HUES6 (cell line): ENCODE results near the gene PLA2G4F.

Experiments used
- H3K27ac ChIP-seq: 2 replicates; pipeline ENCODE4 v1.7.0; 2013; ENCODE audit warnings: low read depth, mild to moderate bottlenecking, low read length, inconsistent platforms
- H3K27me3 ChIP-seq: 2 replicates; pipeline ENCODE4 v1.6.1; 2013; ENCODE audit warnings: low read length; ENCODE audit not compliant: control insufficient read depth, insufficient read depth
- H3K36me3 ChIP-seq: 2 replicates; pipeline ENCODE4 v1.6.1; 2013; ENCODE audit warnings: low read length; ENCODE audit not compliant: control insufficient read depth, insufficient read depth
- H3K4me1 ChIP-seq: 2 replicates; pipeline ENCODE4 v1.6.1; 2013; ENCODE audit warnings: low read length; ENCODE audit not compliant: control insufficient read depth, insufficient read depth
- H3K4me3 ChIP-seq: 2 replicates; pipeline ENCODE4 v1.5.1; 2013; ENCODE audit warnings: low read depth, low read length
- H3K9ac ChIP-seq: one replicate; pipeline ENCODE4 v1.6.1; 2013; ENCODE audit warnings: mild to moderate bottlenecking, low read length
- H3K9me3 ChIP-seq: 2 replicates; pipeline ENCODE4 v1.6.1; 2013; ENCODE audit warnings: low read depth, low read length; ENCODE audit not compliant: control insufficient read depth, insufficient read depth

PLA2G4F gene

DNA sequence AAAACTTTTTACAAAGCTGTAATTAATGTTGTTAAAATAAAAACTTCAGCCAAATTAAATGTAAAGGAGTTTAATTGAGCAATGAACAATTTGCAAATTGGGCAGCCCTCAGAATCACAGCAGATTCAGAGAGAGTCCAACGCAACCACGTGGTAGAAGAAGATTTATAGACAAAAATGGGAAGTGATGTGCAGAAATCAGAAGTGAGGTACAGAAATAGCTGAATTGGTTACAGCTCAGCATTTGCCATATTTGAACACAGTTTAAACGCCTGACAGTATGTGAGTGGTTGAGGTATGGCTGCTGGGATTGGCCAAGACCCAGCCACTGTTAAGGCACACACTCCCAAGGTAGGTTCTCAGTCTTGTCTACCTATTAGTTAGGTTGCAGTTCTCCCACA, 47.6 kb downstream of the PLA2G4F start:
- no peak overlapping the region for H3K4me3 ChIP-seq
- H3K9me3 ChIP-seq, result 0 out of 2 replicates have a peak, but pooled peaks cover 5% of the 10 kb centered on the region
- H3K4me1 ChIP-seq, result no peaks in the 10 kb centered on the region
- no peaks in the 10 kb centered on the region for H3K36me3 ChIP-seq
- H3K9ac ChIP-seq, result no peak overlapping the region
- no peak overlapping the region for H3K27ac ChIP-seq
- H3K27me3 ChIP-seq, result no peaks in the 10 kb centered on the region

DNA sequence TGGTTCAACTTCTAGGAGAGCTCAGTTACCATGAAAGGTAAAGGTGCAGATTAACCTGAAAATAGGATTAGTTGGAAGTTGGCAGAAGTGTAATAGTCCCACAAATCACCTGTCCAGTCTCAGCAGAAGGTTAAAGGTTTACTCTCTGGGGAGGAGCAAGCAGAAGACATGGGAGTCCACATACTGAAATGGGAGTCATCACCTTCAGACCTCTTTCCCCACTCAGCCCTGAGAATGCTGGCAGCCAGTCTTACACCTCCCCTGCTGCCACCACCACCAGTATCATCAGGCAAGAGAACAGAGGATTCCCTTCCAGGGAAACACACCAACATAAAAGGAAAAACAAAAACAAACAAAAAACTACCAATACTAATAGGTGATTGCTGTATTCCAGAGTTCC, 48.2 kb downstream of the PLA2G4F start:
- H3K4me3 ChIP-seq, result no peak overlapping the region
- 0 out of 2 replicates have a peak, but pooled peaks cover 5% of the 10 kb centered on the region for H3K9me3 ChIP-seq
- H3K27ac ChIP-seq, result no peak overlapping the region
- H3K4me1 ChIP-seq, result no peaks in the 10 kb centered on the region
- no peaks in the 10 kb centered on the region for H3K36me3 ChIP-seq
- H3K27me3 ChIP-seq, result no peaks in the 10 kb centered on the region
- H3K9ac ChIP-seq, result no peak overlapping the region

DNA sequence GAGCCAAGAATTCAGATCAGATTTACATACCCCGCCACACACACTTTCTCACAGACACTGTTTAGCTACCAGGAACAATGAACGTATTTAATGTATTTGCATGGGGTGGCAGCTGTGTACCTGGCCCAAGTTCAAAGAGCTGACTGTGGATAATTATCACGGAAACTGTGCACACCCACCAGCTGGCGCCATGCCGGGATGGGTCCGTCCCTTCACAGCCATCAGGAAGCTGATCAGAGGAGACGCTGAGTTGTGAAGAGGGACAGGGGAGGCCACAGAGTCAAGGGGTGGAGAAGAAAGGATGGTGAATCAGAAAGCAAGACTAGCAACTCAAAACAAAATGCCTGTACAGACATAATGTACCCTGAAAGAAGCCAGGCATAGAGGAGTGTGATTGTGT, 49.0 kb downstream of the PLA2G4F start:
- Histone ChIP-seq H3K36me3 (no peaks in the 10 kb centered on the region), H3K27ac (no peak overlapping the region), H3K4me1 (no peaks in the 10 kb centered on the region), H3K27me3 (no peaks in the 10 kb centered on the region), H3K4me3 (no peak overlapping the region), H3K9ac (no peak overlapping the region), H3K9me3 (0 out of 2 replicates have a peak, but pooled peaks cover 5% of the 10 kb centered on the region)

DNA sequence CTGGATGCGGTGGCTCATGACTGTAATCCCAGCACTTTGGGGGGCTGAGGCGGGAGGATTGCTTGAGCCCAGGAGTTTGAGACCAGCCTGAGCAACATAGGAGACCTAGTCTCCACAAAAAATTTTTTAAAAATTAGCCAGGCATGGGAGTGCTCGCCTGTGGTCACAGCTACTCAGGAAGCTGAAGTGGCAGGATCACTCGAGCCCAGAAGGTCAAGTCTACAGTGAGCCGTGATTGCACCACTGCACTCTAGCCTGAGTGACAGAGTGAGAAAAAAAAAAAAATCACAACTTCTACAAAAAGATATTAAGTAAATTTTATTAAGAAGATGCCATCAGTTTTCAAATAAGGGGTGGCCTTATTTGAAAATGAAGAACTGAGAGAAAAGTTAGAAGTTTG, 50.1 kb downstream of the PLA2G4F start:
- Histone ChIP-seq H3K27me3 (no peaks in the 10 kb centered on the region), H3K36me3 (no peaks in the 10 kb centered on the region), H3K4me1 (no peaks in the 10 kb centered on the region), H3K4me3 (no peak overlapping the region), H3K9ac (no peak overlapping the region), H3K27ac (no peak overlapping the region), H3K9me3 (0 out of 2 replicates have a peak, but pooled peaks cover 5% of the 10 kb centered on the region)

DNA sequence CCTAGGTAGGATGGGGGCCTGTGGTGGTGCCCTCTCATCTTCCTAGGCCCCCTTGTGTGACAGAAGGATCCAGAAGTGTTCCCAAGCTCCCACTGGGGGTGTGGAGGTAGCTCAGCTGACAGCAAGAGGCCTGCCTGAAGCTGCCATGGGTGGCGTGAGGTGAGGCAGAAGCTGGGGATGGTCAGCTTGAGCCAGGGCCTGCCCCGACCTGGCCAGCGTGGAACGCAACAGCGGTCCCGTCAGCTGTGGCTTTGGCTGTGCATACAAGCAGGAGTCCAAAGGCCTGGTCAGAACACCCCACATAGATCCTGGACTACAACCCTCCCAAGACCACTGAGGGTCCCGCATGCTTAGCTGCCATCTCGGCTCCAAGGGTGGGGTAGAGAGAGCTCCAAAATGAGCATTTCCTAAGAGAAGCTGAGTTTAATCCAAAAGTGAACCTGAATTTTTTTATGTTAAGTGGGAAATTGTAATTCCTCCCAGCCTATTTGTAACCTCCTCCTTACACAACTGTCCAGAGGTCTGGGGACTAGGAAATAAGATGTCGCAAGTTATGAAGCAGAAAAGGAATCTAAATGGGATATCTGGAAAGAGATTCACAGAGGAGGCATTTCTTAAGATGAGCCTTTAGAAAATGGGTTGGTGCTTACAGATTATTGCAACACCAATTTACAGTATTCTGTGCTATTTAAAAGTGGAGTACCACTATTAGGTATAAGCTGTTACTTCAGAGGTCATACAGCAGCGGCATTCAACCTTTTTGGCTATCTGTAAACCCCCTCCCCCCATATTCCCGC, 52.1 kb downstream of the PLA2G4F start:
- Histone ChIP-seq H3K9me3 (0 out of 2 replicates have a peak, but pooled peaks cover 5% of the 10 kb centered on the region), H3K27me3 (no peaks in the 10 kb centered on the region), H3K9ac (no peak overlapping the region), H3K27ac (no peak overlapping the region), H3K4me1 (no peaks in the 10 kb centered on the region; the same call in 1 of the 2 replicates), H3K36me3 (no peaks in the 10 kb centered on the region), H3K4me3 (no peak overlapping the region)

DNA sequence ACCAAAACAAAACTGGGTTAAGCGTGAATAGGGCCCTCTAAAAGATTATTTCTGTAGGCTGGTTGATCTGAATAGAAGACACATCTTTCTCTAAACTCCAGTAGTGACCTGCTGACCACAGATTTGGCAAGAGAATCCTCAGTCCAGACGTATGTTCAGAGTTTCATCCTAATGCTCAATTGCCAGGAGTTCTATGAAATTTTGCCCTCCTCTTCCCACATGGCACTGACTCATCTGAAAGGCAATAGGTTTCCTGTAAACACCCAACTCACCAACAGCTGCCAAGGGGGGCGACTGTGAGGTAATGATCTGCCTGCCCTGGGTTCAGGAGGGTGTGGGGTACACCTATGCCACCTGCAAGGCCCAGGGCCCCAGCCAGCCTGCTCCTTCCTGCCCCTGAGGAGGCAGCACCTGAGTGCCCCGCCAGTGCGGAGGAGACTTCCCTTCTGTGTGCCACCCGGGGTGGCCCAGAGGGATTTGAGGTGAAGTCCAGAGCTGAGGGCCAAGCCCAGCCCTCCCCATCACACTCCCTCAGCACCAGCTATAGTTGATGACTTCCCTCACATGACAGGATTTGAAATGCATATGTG, 53.7 kb downstream of the PLA2G4F start:
- Histone ChIP-seq H3K9me3 (0 out of 2 replicates have a peak, but pooled peaks cover under 1% of the 10 kb centered on the region), H3K4me1 (no peaks in the 10 kb centered on the region; the same call in 1 of the 2 replicates), H3K27ac (no peak overlapping the region), H3K27me3 (no peaks in the 10 kb centered on the region), H3K4me3 (no peak overlapping the region), H3K36me3 (no peaks in the 10 kb centered on the region), H3K9ac (no peak overlapping the region)

DNA sequence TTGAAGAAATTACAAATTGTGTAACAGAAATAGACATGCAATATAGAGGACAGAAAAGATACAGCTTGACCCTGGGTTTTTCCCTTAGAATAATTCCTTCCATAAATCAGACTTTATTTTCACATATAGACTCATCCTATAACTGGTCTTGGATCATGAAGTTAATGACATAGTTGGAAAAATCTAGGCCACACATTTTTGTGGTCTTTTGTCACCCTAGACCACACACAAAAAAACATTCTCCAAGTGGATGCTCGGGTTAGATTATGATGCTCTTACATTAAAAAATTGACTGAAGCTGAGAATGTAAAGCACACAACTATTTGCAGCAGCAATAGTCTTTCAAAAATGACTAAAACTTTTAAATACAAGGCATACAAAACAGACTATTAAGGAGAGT, 54.6 kb downstream of the PLA2G4F start:
- Histone ChIP-seq H3K9ac (no peak overlapping the region), H3K4me3 (no peak overlapping the region), H3K27me3 (no peaks in the 10 kb centered on the region), H3K36me3 (no peaks in the 10 kb centered on the region), H3K27ac (no peak overlapping the region), H3K4me1 (no peaks in the 10 kb centered on the region; the same call in 1 of the 2 replicates), H3K9me3 (no peaks in the 10 kb centered on the region)

DNA sequence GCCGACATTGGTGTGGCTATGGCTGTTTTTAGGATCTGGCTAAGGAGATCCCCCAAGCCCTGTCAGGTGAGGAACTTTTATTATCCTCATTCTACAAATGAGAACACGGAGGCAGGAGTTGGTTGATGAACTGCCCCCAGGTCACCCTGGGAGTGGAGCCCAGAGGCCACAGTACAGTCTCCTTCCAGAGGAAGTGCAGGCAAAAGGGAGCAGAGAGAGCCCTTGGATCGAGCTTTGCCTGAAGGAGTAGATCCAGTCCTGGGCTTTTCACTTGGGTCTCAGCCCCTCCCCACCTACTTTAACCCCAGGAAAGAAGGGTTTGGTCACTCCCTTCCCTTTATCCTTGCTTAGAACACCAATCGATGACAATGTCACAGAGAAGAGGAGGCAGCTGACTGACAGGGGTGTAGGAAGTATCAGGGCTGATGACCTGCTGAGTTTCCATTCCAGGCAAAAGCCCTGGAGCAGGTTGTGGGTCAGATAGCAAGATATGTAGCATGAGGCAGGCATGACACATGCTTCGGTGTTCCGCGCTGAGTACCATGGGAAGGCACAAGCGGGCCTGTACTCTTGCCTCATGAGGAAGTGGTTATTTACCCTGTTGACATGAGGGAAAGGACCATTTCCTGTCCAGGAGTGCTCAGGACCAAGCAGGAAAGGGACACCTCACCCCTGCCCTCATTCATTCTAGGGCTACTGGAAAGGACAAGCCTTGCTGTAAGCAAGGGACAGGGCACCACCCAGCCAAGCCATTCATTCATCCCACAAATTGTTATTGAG, 56.2 kb downstream of the PLA2G4F start:
- Histone ChIP-seq H3K9me3 (no peaks in the 10 kb centered on the region), H3K4me1 (no peaks in the 10 kb centered on the region; the same call in 1 of the 2 replicates)

DNA sequence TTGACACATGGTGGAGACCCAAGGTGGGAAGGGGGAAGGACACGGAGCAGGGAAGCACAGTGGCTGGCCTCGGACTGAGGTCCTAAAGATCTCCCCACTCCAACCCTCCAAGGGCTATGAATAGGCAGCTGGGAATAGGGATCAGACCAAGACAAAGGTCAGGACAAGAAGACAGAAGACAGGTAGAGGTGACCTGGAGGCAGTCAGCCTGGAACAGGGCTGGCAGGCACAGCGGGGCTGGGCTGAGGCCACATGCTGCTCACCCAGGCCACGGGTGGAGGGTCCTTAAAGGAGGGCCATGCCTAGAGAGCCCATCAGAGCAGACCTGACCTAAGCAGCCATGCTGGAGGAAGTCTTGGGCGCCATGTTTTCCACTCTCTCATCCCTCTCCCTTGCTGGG, 59.4 kb downstream of the PLA2G4F start:
- Histone ChIP-seq H3K9me3 (no peaks in the 10 kb centered on the region), H3K27ac (no peak overlapping the region), H3K36me3 (no peaks in the 10 kb centered on the region), H3K27me3 (no peaks in the 10 kb centered on the region), H3K4me3 (no peak overlapping the region), H3K4me1 (peaks cover 20% of the 10 kb centered on the region), H3K9ac (no peak overlapping the region)

More for the DNA sequence above, 56.2 kb downstream of the PLA2G4F start:
- Histone ChIP-seq H3K27ac (no peak overlapping the region), H3K36me3 (no peaks in the 10 kb centered on the region), H3K9ac (no peak overlapping the region), H3K27me3 (no peaks in the 10 kb centered on the region), H3K4me3 (no peak overlapping the region)

DNA sequence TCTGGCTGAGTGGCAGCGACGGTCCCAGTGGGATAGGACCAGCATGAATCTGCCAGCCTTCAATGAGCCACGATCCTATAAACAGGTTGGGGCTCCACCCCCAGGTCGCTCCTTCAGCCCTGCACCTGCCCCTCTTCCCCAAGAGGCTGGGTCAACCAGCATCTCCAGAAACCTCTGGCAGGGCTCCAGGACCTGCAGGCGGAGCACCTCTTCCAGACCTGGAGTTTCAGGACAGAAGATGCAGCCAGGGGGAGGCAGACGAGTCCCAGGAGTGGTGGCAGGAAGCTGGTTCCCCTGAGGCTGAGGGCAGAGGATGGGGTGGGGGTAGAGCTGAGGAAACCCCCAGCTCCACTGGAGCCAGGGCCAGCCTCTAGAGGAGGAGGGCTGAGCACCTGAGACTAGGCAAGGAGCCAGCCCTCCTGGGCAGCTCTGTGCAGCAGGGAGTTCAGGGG, 61.9 kb downstream of the PLA2G4F start, which contains the start of gene PLA2G4D:
TSS of gene PLA2G4D (minus strand) at position 51 of the 452 bp plus-strand sequence. CDS start 103 bp downstream, outside the sequence.
- H3K27me3 ChIP-seq, result no peaks in the 10 kb centered on the region

More for the DNA sequence above, 61.9 kb downstream of the PLA2G4F start, which contains the start of gene PLA2G4D:
- no peaks in the 10 kb centered on the region for H3K36me3 ChIP-seq
- no peak within 1 kb of the TSS for H3K4me3 ChIP-seq
- no peaks in the 10 kb centered on the region for H3K9me3 ChIP-seq
- no peak within 1 kb of the TSS; the same call in 1 of the 2 replicates for H3K27ac ChIP-seq
- H3K9ac ChIP-seq, result no peak within 1 kb of the TSS
- peaks cover 35% of the 10 kb centered on the region for H3K4me1 ChIP-seq
